ENCODE results near the gene EML4. TPM values are rescaled to one million over a fixed set of nuclear protein-coding genes. Genes with fewer than 3 reads are reported as not detected.

Gene EML4
- total and polyA plus RNA-seq, 2 of the 13 experiments (the other 11 are each of a cell fraction or from before 2014, with no cell fraction given), result 243 to 476 TPM

DNA sequence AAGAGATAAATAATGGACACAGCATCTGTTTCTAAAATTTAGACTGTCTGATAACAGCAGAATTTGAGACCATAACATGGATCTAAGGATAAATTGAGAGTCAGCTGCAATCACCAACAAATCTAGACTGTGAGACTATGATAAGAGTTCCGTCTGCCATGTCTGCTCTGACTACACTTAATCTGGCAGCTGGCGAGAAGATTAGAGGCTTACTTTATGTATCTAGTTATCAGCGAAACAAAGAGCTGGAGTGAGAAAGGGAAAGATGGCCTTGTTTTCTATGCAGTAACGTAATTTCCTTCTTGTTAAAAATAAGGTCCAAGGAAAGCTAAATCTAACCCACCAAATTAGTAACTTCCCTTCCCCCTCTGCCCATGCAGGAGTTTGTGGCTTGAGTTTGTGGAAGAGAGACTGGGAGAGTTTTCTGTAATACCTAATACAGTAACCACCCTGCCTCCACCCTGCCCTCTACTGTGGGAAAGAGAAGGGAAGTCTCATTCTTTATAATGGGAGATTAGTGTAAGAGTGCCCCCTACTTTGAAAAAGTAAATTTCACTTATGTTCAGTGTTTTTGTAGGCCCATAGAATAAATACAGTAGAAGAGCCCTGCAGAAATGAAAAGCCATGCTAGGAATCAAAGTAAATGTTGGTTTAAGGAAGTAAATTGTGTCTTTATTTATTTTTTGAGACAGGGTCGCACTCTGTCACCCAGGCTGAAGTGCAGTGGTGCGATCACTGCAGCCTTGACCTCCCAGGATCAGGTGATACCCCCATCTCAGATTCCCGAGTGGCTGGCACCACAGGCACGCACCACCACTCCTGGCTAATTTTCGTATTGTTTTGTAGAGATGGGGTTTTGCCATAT lies 27.5 kb downstream of the EML4 start (continued):
- TF ChIP-seq, protein P1, sequence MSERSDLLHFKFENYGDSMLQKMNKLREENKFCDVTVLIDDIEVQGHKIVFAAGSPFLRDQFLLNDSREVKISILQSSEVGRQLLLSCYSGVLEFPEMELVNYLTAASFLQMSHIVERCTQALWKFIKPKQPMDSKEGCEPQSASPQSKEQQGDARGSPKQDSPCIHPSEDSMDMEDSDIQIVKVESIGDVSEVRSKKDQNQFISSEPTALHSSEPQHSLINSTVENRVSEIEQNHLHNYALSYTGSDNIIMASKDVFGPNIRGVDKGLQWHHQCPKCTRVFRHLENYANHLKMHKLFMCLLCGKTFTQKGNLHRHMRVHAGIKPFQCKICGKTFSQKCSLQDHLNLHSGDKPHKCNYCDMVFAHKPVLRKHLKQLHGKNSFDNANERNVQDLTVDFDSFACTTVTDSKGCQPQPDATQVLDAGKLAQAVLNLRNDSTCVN (CRISPR knock-in tag; IDR thresholded peaks at IDR 0.05; ENCODE audit: borderline replicate concordance), result no peak; the same call in 1 of the 2 replicates
- TF ChIP-seq, protein P2, sequence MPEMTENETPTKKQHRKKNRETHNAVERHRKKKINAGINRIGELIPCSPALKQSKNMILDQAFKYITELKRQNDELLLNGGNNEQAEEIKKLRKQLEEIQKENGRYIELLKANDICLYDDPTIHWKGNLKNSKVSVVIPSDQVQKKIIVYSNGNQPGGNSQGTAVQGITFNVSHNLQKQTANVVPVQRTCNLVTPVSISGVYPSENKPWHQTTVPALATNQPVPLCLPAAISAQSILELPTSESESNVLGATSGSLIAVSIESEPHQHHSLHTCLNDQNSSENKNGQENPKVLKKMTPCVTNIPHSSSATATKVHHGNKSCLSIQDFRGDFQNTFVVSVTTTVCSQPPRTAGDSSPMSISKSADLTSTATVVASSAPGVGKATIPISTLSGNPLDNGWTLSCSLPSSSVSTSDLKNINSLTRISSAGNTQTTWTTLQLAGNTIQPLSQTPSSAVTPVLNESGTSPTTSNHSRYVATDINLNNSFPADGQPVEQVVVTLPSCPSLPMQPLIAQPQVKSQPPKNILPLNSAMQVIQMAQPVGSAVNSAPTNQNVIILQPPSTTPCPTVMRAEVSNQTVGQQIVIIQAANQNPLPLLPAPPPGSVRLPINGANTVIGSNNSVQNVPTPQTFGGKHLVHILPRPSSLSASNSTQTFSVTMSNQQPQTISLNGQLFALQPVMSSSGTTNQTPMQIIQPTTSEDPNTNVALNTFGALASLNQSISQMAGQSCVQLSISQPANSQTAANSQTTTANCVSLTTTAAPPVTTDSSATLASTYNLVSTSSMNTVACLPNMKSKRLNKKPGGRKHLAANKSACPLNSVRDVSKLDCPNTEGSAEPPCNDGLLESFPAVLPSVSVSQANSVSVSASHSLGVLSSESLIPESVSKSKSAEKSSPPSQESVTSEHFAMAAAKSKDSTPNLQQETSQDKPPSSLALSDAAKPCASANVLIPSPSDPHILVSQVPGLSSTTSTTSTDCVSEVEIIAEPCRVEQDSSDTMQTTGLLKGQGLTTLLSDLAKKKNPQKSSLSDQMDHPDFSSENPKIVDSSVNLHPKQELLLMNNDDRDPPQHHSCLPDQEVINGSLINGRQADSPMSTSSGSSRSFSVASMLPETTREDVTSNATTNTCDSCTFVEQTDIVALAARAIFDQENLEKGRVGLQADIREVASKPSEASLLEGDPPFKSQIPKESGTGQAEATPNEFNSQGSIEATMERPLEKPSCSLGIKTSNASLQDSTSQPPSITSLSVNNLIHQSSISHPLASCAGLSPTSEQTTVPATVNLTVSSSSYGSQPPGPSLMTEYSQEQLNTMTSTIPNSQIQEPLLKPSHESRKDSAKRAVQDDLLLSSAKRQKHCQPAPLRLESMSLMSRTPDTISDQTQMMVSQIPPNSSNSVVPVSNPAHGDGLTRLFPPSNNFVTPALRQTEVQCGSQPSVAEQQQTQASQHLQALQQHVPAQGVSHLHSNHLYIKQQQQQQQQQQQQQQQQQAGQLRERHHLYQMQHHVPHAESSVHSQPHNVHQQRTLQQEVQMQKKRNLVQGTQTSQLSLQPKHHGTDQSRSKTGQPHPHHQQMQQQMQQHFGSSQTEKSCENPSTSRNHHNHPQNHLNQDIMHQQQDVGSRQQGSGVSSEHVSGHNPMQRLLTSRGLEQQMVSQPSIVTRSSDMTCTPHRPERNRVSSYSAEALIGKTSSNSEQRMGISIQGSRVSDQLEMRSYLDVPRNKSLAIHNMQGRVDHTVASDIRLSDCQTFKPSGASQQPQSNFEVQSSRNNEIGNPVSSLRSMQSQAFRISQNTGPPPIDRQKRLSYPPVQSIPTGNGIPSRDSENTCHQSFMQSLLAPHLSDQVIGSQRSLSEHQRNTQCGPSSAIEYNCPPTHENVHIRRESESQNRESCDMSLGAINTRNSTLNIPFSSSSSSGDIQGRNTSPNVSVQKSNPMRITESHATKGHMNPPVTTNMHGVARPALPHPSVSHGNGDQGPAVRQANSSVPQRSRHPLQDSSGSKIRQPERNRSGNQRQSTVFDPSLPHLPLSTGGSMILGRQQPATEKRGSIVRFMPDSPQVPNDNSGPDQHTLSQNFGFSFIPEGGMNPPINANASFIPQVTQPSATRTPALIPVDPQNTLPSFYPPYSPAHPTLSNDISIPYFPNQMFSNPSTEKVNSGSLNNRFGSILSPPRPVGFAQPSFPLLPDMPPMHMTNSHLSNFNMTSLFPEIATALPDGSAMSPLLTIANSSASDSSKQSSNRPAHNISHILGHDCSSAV (CRISPR knock-in tag; IDR thresholded peaks at IDR 0.05; ENCODE audit: borderline replicate concordance), result no peak
- TF ChIP-seq ATAD3A (CRISPR knock-in tag; IDR thresholded peaks at IDR 0.05) (no peak), ZNF382 (CRISPR knock-in tag; IDR thresholded peaks at IDR 0.05; ENCODE audit: borderline replicate concordance) (no peak), ZNF781 (CRISPR knock-in tag; IDR thresholded peaks at IDR 0.05; ENCODE audit: borderline replicate concordance, not compliant biosample characterization) (no peak), ZFY (CRISPR knock-in tag; IDR thresholded peaks at IDR 0.05) (peak; percentile 5; the same call in 1 of the 2 replicates), LCORL (IDR thresholded peaks at IDR 0.05) (no peak), LCORL (CRISPR knock-in tag; IDR thresholded peaks at IDR 0.05) (peak; percentile 87), SP5 (CRISPR knock-in tag; IDR thresholded peaks at IDR 0.05; ENCODE audit: borderline replicate concordance, low read depth) (no peak)
- TF ChIP-seq, protein P3, sequence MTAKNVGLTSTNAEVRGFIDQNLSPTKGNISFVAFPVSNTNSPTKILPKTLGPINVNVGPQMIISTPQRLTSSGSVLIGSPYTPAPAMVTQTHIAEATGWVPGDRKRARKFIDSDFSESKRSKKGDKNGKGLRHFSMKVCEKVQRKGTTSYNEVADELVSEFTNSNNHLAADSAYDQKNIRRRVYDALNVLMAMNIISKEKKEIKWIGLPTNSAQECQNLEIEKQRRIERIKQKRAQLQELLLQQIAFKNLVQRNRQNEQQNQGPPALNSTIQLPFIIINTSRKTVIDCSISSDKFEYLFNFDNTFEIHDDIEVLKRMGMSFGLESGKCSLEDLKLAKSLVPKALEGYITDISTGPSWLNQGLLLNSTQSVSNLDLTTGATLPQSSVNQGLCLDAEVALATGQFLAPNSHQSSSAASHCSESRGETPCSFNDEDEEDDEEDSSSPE (CRISPR knock-in tag; IDR thresholded peaks at IDR 0.05), result no peak
- TF ChIP-seq, protein P4, sequence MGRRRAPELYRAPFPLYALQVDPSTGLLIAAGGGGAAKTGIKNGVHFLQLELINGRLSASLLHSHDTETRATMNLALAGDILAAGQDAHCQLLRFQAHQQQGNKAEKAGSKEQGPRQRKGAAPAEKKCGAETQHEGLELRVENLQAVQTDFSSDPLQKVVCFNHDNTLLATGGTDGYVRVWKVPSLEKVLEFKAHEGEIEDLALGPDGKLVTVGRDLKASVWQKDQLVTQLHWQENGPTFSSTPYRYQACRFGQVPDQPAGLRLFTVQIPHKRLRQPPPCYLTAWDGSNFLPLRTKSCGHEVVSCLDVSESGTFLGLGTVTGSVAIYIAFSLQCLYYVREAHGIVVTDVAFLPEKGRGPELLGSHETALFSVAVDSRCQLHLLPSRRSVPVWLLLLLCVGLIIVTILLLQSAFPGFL (CRISPR knock-in tag; IDR thresholded peaks at IDR 0.05), result no peak
- TF ChIP-seq, protein P5, sequence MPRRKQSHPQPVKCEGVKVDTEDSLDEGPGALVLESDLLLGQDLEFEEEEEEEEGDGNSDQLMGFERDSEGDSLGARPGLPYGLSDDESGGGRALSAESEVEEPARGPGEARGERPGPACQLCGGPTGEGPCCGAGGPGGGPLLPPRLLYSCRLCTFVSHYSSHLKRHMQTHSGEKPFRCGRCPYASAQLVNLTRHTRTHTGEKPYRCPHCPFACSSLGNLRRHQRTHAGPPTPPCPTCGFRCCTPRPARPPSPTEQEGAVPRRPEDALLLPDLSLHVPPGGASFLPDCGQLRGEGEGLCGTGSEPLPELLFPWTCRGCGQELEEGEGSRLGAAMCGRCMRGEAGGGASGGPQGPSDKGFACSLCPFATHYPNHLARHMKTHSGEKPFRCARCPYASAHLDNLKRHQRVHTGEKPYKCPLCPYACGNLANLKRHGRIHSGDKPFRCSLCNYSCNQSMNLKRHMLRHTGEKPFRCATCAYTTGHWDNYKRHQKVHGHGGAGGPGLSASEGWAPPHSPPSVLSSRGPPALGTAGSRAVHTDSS (CRISPR knock-in tag; conservative IDR thresholded peaks at IDR 0.05), result no peak

Data from HepG2 (cell line).